Kidney (tissue), 14 donors: ENCODE data around the gene MUL1. TPM values are rescaled to one million over a fixed set of nuclear protein-coding genes. Genes with fewer than 3 reads are reported as not detected.
A peak's percentile ranks its signal among the peaks of the same experiment; 100 is the strongest.

Source experiments
- DNase-seq, 5 donors: peaks; one replicate each; pipeline ENCODE4 v3.0.0-alpha.2; 2013 to 2020
- FAIRE-seq: peaks from 2 replicates; lab custom pipeline; 2012; peaks lifted over from hg19 to GRCh38; lab: Jason Lieb, UNC
- H3K27ac ChIP-seq, 2 donors: one replicate each; pipeline ENCODE4 v1.7.0; 2013; ENCODE audit warnings: low read depth in 2 of 2, low read length in 2 of 2, inconsistent platforms in 1 of 2
- H3K27me3 ChIP-seq: one replicate; pipeline ENCODE4 v1.7.1; 2013; ENCODE audit warnings: low read length, inconsistent platforms; ENCODE audit not compliant: control insufficient read depth, insufficient read depth
- H3K36me3 ChIP-seq, 3 donors: one replicate each; pipeline versions ENCODE4 v1.7.0 to v1.7.1; 2013; ENCODE audit warnings: low read length in 3 of 3, control low read depth in 1 of 3, inconsistent platforms in 1 of 3; ENCODE audit not compliant: insufficient read depth in 3 of 3, control insufficient read depth in 2 of 3
- H3K4me1 ChIP-seq, 3 donors: one replicate each; pipeline versions ENCODE4 v1.7.0 to v1.7.1; 2013; ENCODE audit warnings: low read length in 3 of 3, inconsistent platforms in 1 of 3, low read depth in 1 of 3; ENCODE audit not compliant: control insufficient read depth in 2 of 3, insufficient read depth in 2 of 3
- H3K4me3 ChIP-seq, 3 donors: one replicate each; pipeline versions ENCODE4 v1.7.0 to v1.8.1; 2013; ENCODE audit warnings: low read length in 3 of 3, control low read depth in 1 of 3, inconsistent platforms in 1 of 3
- H3K9ac ChIP-seq, 3 donors: one replicate each; pipeline versions ENCODE4 v1.7.0 to v1.7.1; 2013; ENCODE audit warnings: low read length in 3 of 3, control low read depth in 1 of 3, inconsistent platforms in 1 of 3
- H3K9me3 ChIP-seq, 3 donors: one replicate each; pipeline versions ENCODE4 v1.7.0 to v1.7.1; 2013; ENCODE audit warnings: low read length in 3 of 3, control low read depth in 1 of 3, inconsistent platforms in 1 of 3; ENCODE audit not compliant: control insufficient read depth in 2 of 3, insufficient read depth in 1 of 3
- CTCF ChIP-seq: IDR thresholded peaks from 3 replicates; pipeline ENCODE4 v1.5.1; 2012; ENCODE audit warnings: mild to moderate bottlenecking, moderate library complexity, borderline replicate concordance; ENCODE audit not compliant: insufficient read depth; ENCODE audit errors: extremely low read depth
- intact Hi-C: fragments of 100-400 bp; cut with DNase I; formaldehyde crosslinking; loops from one replicate; pipeline ENCODE4 v1.11.1; 2022
- polyA plus RNA-seq: library from polyadenylated mRNA; stranded (reverse); fragments of 350-450 nt; fragmentation: Illumina TruSeq; extraction: RNeasy Lipid Tissue Mini Kit (QIAGEN cat#74804); gene quantifications from one replicate; pipeline ENCODE4 v1.2.3, GENCODE V29; 2014; ENCODE audit warnings: low read depth, low replicate concordance; ENCODE audit not compliant: insufficient read depth
- total RNA-seq: library from RNA; stranded (reverse); fragmentation: NEBNext Ultra II Directional; extraction: Animal tissue kit (Norgen Biotek cat#: 25700); gene quantifications from one replicate; pipeline ENCODE4 v1.2.1, GENCODE V29; 2021
- donor health status: control.
- donor health status: control.
- donor health status: control.
- donor health status: control.
- donor health status: control.
- donor health status: DM: yes; HTN: yes; CAD: no.
- donor health status: Normal renal cell carcinoma (clear cell type).

MUL1 gene
- total and polyA plus RNA-seq, 2 donors from 2014 or later: 33.0 to 40.0 TPM

- Histone ChIP-seq H3K36me3 (no peaks in the 10 kb centered on the region), H3K27me3 (no peaks in the 10 kb centered on the region), H3K4me3 (peak overlapping the region in 1 of 3 donors; percentile 80), H3K4me1 (peaks cover 3 to 11% (median 3%) of the 10 kb centered on the region in 3 donors), H3K9ac (peak overlapping the region in 1 of 3 donors; percentile 95), H3K9me3 (no peaks in the 10 kb centered on the region), H3K27ac (peak overlapping the region; percentile 97 to 98)
- DNase-seq (no peak), FAIRE-seq (no peak)
- intact Hi-C loops: no loop called here
- no peak for TF ChIP-seq CTCF
Measured at GRCh38 chr1:20487236-20487590, 20.7 kb downstream of the MUL1 start.

GRCh38 chr1:20486457-20487235 is 21.3 kb downstream of the MUL1 start:
- TF ChIP-seq CTCF: no peak
- Histone ChIP-seq H3K4me1 (peaks cover 3 to 15% (median 4%) of the 10 kb centered on the region in 3 donors), H3K36me3 (no peaks in the 10 kb centered on the region), H3K27ac (peak overlapping the region; percentile 97 to 98), H3K9me3 (no peaks in the 10 kb centered on the region), H3K9ac (peak overlapping the region in 2 of 3 donors; percentile 77 to 95), H3K27me3 (no peaks in the 10 kb centered on the region), H3K4me3 (peak overlapping the region; percentile 36 to 80 (median 56))
- intact Hi-C loops: no loop called here
- FAIRE-seq (no peak), DNase-seq (peak; percentile 93 to 97 (median 95))

GRCh38 chr1:20485527-20486456 is 22.2 kb downstream of the MUL1 start, which contains the start of gene CAMK2N1:
Gene CAMK2N1 (minus strand): TSS chr1:20486210. CDS start chr1:20485379, 831 bp downstream.
- intact Hi-C loops: no loop called here
- H3K9me3 ChIP-seq: no peaks in the 10 kb centered on the region
- TF ChIP-seq CTCF: no peak
- FAIRE-seq (no peak), DNase-seq (peak; percentile 85 to 93 (median 86))
- no peaks in the 10 kb centered on the region for H3K27me3 ChIP-seq
- H3K9ac ChIP-seq: peak within 1 kb of the TSS; percentile 77 to 95 (median 85)
- H3K27ac ChIP-seq: peak within 1 kb of the TSS; percentile 97 to 98
- H3K4me1 ChIP-seq: peaks cover 3 to 22% (median 11%) of the 10 kb centered on the region in 3 donors
- H3K4me3 ChIP-seq: peak within 1 kb of the TSS; percentile 85 to 89 (median 88)
- no peaks in the 10 kb centered on the region for H3K36me3 ChIP-seq
